Amygdala (tissue), 56 donors: Measurements from ENCODE around the gene PRPF38B.
A peak's percentile ranks its signal among the peaks of the same experiment; 100 is the strongest.
"Not testable (repeated sequence)": the region's sequence is repeated elsewhere in the genome, so short reads cannot be mapped to it uniquely, and the experiment has no call there.

ENCODE experiments used
- DNase-seq, 56 donors: peaks; one replicate each; lab custom pipeline; 2025; lab: John Stamatoyannopoulos, UW

Gene PRPF38B

DNA sequence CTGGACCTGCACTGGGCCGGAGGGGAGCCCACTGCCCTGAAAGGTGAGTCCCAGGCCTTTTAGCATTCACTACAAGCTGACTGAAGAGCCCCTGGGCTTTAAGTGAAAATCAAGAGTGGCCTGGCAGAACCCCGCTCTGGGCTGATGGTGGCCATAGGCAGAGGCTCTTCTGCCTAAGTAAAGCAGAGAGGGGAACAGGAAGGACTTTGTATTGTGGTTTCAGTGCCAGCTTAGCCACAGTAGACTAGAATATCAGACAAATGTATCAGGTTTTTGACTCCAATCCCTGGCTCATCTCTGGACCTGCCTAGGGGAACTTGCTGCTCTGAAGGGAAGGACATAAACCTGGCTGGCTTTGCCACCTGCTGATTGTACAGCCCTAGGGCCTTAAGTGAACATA lies 21.0 kb upstream of the PRPF38B start:
- no peak for DNase-seq

- no peak for DNase-seq
Measured at GRCh38 chr1:108678706-108679105, 13.4 kb upstream of the PRPF38B start.

DNA sequence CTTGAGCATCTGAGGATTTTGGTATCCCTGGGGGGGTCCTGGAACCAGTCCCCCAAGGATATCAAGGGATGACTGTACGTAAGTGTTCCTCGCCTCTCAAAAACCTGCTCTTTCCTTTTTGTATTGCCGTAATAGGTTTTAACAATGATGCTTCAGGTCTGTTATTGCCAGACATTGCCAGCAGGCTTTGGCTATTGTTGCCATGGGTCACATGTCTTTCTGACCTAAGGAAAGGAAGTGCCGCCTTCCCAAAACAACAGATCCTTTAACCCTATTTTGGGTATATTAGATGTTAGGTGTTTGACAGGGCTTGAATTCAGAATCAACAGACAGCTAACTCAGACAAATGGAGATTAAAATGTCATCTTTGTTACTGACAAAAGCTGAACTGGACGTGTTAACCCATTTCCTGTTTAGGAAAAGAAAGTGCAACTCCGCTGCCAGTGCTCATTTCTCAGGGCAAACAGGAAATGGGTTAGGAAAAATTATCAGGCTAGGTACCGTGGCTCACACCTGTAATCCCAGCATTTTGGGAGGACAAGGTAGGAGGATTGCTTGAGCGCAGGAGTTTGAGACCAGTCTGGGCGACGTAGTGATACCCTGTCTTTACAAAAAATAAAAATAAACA lies 12.4 kb upstream of the PRPF38B start:
- no peak for DNase-seq

GRCh38 chr1:108681701-108682100 lies 10.4 kb upstream of the PRPF38B start:
- DNase-seq, result not testable (repeated sequence)

GRCh38 chr1:108685529-108685928 lies 6.6 kb upstream of the PRPF38B start:
- no peak for DNase-seq

GRCh38 chr1:108686614-108687313 lies 5.3 kb upstream of the PRPF38B start:
- DNase-seq, result no peak

GRCh38 chr1:108691128-108691941 lies 775 bp upstream of the PRPF38B start:
- no peak for DNase-seq

GRCh38 chr1:108692724-108693655 lies 880 bp downstream of the PRPF38B start:
- peak in 29 of 56 donors; percentile 12 to 82 (median 59) for DNase-seq

- no peak for DNase-seq
Measured at GRCh38 chr1:108695535-108695934, 3.4 kb downstream of the PRPF38B start.

GRCh38 chr1:108699375-108700332 lies 7.5 kb downstream of the PRPF38B start:
- DNase-seq, result no peak

GRCh38 chr1:108701176-108701849 lies 9.2 kb downstream of the PRPF38B start:
- DNase-seq, result no peak

- DNase-seq, result not testable (repeated sequence)
Measured at GRCh38 chr1:108702109-108702508, 10.0 kb downstream of the PRPF38B start.

DNA sequence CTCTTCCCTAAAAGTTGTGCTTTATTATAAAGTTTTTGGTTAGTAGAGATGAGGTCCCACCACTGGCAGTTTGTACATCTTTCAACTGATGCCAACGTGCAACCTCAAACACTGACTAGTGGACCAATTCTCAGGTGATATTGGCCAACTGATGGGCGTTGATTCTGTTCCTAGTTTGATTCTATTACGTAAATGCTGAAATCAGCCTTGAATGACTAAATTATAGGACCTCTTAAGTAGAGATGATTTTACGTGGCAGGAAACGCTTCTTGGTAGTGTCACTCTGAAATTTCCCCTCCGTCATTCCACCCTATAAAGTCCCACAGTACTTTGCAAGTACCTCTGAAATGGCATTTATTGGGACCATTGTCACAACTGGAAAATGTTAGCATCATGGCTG lies 11.8 kb downstream of the PRPF38B start:
- DNase-seq, result no peak

DNA sequence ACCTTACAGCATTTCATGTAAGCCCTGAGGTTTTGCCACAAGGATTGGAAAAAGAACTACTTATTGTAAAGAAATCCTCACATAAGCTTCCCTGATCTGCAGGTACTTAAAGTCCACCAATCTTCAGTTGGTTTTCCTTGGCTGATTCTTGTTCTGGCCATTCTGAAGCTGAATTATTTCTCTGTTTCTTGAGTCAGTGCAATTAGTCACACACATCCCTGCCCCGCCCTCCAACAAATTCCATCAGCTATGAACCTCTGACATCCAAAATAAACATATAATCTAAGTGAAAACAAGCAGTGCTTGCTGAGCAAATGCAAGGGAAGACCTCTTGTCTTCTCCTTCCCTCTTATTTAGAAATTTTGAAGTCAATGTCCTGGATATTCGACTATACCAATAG lies 12.4 kb downstream of the PRPF38B start:
- no peak for DNase-seq

GRCh38 chr1:108706643-108707042 lies 14.5 kb downstream of the PRPF38B start:
- no peak for DNase-seq

GRCh38 chr1:108708691-108709660 lies 16.9 kb downstream of the PRPF38B start:
- no peak for DNase-seq

DNA sequence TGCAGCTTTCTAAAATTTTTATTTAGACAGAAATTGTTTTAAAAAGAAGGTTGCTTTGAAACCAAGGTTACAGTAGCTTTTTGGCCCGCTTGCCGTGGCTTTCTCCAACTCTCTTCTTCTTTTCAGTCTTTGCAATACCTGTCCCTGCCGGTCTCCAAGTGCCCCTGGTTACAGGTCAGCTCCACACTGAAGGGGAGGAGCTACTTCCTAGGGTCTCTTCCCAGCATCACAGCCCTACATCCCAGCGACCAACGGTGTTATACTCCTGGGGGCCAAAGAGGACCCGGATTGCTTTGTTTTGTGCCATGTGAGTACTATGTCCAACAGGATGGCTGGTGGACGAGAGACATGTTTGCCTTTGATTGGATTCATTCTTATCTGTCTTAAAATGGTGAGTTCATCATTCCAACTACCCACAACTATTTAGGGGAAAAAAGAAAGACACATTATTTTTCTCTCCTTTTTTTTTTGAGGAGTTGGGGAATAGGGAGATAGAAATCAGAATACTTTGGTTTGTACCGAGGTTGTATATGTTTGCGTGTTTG lies 20.6 kb downstream of the PRPF38B start, which contains the start of gene FNDC7:
TSS of gene FNDC7 (plus strand) at position 303 of the 545 bp plus-strand sequence. CDS start at position 329, 26 bp downstream.
- no peak for DNase-seq
